NAMALWA (cell line): ENCODE results near the gene GTPBP4.
"Not testable (repeated sequence)": the region's sequence is repeated elsewhere in the genome, so short reads cannot be mapped to it uniquely, and the experiment has no call there.

Source experiments
- DNase-seq: peaks from one replicate; pipeline ENCODE4 v3.0.0-alpha.2; 2015; ENCODE audit warnings: low spot score

GTPBP4 gene

DNA sequence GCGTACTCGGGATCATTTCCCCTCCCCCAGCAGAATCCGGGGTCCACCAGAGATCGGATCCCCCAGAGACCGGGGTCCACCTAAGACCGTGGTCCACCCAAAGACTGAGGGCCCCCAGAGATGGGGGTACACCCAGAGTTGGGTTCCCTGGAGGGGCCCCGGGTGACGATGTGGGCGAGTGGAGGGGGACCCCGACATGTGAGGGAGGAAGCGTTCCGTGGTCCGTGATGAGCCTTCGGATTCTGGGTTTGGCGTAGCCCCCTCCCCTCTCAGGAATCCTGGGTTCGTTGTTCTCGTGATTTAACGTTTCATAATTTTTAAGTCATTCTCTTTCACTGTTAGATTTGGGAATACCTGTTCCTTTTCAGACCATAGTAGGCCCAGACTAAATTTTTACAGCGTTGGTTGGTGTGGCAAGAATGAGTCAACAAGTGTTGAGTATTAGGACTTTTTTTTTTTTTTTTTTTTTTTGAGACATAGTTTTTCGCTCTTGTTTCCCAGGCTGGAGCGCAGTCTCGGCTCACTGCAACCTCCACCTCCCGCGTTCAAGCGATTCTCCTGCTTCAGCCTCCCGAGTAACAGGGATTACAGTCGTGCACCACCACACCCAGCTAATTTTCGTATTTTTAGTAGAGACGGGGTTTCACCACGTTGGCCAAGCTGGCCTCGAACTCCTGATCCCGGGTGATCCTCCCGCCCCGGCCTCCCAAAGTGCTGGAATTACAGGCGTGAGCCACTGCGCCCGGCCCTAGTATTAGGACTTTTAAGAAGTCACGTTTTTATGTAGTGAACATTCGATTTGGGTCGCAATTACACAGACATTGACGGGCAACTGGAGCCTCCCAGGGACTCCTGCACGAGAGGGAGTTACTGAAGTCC, 672 bp downstream of the GTPBP4 start:
- no peak for DNase-seq

DNA sequence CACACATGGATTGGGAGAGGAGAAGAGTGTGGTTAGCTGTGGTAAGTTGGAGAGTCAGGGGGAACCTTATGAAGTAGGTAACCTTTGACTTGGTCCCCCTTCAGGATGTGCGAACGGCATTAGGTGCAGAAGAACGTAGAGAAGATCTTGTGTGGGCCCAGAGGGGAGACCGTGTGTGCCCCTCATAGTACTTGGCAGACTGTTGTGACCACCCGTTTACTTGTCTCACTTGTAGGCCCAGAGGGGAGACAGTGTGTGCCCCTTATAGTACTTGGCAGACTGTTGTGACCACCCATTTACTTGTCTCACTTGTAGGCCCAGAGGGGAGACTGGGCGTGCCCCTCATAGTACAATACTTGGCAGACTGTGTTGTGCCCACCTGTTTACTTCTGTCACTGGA, 2.6 kb downstream of the GTPBP4 start:
- no peak for DNase-seq

DNA sequence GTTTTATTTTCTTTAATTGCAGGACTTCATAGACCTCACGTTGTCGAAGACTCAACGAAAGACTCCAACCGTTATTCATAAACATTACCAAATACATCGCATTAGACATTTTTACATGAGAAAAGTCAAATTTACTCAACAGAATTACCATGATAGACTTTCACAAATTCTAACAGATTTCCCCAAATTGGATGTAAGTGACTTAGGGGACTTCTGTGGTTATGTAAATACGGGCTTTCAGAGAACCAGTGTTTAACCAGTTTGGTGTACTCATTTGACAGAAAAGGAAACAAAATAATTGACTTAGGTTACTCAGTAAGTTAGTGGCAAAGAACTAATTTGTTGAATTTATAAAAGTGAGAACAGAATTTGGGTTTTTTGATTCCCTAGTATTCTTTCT, 4.2 kb downstream of the GTPBP4 start:
- DNase-seq, result no peak

DNA sequence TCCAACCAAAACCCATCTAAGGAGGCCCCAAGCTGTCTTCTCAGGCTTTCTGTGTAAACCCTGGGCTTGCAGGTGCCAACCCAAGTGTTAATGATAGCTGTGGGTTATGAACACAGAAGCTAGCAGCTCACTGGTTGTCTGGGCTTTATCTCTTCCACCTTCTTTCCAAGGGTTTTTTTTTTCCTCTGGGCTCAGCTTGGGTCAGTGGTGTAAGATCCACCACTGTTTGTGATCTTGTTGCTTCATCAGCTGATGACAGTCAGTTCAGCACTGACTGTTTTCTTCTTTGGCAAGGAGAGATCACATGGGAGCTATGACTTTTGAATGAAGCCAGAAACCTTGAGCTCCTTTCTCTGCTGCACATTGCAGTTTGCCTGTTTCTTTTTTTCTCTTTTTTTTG, 4.6 kb downstream of the GTPBP4 start:
- DNase-seq, result no peak

DNA sequence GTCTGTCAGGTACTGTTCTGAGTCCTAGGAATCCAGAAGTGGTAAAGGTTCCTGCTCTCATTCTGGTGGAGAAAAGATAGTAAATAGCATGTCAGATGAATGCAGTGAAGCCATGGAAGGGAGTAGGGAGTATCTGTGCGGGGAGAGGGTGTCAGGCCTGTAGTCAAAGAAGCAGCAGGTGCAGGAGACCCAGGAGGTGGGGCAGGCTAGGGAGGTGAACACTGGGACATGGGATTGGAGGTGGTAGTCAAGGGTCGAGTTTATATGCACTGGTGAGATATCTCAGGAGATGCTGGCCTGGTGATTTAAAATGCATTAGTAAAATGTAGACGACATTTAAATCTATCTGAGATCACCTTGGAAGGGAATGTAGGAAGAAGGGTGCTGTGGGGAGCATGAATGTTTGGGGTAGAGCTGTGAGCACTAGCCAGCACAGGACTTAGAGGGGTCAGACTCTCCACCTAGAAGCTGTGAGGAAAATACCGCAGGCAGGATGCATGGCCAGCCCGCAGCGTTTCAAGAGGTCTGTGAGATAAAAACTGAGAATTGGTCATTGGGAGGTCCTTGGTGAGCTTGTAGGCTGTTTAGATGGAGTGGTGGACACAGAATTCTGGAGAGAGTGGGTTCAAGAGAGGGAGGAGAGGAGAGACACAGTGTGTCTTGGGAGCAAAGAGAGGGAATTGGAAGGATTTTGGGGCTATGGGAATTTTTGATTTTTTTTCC, 6.8 kb downstream of the GTPBP4 start:
- no peak for DNase-seq

DNA sequence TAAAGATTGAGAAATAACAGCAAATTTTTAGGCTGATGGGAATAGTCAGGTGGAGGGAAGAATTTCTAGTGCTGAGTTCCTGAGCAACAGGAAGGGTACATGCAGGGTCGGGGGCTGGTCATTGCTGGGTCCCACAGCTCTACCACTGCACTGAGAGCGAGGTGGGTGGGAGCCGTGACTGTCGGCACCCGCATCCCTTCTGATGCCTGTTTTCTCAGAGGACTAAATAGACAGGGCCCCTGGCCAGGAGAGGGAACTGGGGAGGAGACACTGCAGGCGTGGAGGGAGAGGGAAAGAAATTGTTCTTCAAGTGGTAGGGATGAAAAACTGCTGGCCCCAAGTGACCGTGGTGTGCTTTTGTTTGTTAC, 7.3 kb downstream of the GTPBP4 start:
- DNase-seq, result no peak

DNA sequence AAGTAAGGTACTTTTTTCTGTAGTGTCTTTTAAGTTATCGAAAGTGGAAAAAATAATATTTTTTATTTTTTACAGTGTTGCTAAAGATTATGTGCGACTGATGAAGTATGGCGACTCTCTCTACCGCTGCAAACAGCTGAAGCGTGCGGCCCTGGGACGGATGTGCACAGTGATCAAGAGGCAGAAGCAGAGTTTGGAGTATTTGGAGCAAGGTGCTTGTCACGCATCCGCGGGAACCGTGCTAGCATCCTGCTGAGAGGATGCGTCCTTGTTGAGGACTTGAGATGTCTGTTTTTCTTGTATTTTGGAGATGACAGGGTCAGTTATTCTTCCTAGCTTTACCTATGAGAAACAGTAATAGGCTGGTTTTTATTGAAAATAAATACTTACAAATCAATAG, 7.8 kb downstream of the GTPBP4 start:
- DNase-seq, result no peak

DNA sequence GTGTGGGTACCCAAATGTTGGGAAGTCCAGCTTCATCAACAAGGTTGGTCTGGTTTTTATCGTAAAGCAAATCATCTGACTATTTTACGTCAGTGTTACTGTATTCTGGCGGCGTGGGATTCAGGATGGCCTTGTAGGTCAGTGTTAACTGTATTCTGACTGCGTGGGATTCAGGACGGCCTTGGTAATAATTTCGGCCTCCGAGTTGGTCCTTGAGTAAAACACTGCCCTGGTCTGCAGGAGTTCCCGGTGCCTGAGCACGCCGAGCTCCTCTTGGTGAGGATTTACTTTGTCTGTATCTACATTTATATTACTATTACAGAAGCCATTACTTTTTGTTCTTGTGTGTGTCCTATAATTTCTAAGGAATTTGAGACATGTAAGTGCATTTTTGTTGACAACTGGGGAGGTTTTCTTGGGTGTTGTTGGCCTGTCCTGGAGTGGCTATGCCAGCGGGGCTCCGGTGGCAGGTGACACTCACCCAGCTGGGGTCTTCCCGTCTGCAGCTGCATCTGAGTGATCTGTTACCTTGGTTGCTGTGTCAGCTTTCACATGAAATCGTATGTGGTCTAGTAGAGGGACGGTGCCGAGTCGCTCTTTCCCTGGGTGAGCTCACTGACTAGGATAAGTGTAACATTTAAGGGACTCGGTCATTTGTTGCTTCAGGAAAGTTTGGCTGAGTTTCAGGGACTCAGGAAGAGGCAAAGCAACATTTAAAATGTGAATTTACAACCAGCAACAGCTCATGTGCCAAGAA, 9.2 kb downstream of the GTPBP4 start:
- no peak for DNase-seq

DNA sequence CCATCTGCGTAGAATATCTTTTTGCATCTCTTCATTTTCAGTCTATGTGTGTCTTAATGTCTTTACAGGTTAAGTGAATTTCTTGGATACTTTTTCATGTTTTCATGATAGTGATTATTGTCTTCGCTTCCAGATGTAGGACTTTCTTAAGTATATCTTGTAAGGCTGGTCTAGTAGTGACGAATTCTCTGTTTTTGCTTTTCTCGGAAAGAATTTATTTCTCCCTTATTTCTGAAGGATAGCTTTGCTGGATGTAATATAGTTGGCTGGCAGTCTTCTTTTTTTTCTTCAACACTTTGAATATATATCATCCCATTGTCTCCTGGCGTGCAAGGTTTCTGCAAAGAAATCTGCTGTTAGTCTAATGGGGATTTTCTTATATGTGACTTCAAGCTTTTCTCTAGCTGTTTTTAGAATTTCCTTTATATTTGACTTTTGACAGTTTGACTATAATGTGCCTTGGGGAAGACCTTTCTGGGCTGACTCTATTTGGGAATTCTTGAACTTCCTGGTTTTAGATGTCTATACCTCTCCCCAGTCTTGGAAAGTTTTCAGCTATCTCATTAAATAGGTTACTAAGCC, 14.3 kb downstream of the GTPBP4 start:
- DNase-seq, result no peak

DNA sequence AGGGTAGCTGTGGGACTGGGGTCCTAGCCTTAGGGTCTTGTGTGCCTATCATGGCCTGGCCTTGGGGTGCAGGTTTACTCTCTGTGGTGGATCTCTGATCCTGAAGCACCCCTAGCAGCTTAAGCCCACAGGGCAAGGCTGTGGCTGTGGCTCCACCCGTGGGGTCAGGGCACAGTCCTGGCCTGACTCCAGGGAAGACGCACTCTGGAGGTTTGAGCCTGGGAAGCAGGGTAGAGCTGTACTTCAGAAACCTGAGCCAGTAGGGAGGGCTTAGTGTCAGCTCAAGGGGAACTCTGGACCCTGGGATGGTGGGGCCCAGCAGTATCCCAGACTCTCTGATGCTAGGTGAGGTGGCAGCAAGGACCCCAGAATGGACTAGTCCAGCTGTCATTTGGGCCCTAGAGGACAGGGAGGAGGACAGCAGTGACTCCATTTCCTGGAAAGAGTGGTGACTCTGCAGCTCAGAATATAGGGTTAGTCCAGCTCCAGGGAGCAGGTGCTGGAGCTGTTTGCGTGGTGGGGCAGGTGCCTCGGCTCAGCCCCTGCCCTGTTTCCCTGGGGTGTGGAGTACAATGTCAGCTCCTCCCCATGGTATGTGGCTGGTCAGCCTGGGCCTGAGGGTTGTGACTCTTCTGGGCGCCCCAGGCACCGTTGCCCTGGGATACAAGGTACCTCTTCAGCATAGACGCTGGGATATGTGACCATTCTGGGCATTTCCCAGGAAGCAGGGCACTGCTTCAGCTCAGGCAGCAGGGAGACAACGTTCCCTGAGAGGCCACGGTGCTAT, 15.8 kb downstream of the GTPBP4 start:
- no peak for DNase-seq

DNA sequence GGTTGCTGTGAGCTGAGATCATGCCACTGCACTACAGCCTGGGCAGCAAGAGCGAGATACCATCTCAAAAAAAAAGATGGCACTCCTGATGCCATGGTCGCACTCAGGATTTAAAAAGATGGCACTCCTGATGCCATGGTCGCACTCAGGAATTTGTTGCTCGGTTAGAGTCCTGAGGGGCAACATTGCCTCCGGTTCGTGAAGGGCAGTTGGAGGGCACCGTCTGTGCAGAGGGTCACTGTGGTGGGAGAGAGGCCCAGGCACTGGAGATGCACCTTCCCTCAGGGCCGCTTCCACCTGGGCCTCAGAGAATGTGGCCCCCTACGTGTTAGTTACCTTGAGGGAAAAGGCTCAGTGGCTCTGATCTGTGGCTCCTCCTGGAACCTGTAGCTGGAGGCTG, 18.3 kb downstream of the GTPBP4 start:
- no peak for DNase-seq

DNA sequence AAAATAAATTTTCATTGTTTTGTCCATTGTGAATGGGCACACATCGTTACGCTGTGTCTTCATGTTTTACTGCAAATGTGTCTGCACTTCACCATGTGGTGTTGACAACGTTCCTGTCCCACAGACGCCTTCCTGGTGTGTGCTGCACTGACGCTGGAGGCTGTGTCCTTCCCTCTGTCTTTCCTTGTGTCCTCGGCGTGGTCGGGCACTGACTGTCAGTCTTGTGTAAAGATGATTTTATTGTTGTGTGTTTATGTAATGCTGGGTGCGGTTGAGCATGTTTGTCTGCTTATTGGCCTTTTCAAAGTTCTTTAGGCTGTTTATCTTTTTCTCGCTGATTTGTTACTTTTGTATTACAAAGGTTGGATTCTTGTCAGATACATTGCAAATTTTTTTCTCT, 19.3 kb downstream of the GTPBP4 start:
- no peak for DNase-seq

DNA sequence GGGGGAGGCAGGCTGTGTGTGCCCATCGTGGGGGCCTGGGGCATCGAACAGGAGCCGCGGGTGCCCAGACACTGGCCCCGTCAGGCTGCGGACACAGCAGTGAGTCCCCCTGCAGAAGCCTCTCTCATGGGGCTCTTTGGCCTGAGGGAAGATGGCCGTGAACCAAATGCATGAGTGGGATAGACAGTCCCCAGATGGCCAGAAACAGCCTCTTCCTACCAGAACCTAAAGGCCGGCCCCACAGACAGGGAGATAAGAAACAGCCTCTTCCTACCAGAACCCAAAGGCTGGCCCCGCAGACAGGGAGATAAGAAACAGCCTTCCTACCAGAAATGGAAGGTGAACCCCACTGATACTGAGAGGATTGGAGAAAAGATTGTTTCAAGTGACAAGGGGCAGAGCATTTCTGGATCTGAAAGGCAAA, 20.8 kb downstream of the GTPBP4 start:
- DNase-seq, result no peak

DNA sequence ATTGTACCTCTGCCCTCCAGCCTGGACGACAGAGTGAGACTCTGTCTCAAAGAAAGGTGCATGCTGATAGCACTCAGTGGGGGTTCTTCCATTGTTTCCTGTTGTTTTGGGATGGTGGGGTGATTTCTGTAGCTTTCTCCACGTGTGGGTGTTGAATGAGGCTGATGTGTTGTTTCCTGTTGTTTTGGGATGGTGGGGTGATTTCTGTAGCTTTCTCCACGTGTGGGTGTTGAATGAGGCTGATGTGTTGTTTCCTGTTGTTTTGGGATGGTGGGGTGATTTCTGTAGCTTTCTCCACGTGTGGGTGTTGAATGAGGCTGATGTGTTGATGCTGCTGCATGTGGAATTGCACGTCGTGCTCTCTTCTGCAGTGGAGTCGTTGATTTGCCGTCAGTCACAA, 21.7 kb downstream of the GTPBP4 start:
- not testable (repeated sequence) for DNase-seq

DNA sequence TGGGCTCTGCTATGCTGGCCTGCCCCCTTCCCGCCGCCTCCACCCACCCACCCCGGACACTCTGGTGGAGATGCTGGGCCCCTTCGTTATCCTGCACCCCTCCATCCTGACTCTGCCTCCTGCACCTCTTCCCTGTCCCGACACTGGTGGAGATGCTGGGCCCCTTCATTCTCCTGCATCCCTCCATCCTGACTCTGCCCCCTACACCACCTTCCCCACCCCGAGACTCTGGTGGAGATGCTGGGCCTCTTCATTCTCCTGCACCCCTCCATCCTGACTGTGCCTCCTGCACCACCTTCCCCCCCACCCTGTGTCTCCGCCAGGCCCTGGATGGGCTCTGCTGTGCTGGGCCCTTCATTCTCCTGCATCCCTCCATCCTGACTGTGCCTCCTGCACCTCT, 22.5 kb downstream of the GTPBP4 start:
- no peak for DNase-seq

DNA sequence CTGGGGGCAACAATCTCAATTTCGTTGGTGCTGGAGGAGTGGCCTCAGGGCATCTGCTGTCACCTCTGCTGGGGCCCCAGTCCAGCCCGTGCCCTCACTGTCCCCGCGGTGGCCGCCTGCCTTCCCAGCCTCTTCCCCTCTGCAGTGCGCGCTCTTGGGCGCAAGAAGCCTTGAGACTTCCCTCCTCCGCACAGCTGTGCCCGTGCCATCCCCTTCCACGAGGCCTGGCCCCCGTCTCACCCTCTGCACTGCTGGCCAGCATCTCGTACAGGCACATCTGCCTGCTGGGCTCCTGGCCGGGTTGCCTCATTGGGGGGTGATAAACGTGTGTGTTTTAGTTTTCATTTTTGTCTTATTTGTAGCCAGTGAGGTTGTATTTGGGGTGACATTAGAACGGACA, 23.5 kb downstream of the GTPBP4 start:
- no peak for DNase-seq

DNA sequence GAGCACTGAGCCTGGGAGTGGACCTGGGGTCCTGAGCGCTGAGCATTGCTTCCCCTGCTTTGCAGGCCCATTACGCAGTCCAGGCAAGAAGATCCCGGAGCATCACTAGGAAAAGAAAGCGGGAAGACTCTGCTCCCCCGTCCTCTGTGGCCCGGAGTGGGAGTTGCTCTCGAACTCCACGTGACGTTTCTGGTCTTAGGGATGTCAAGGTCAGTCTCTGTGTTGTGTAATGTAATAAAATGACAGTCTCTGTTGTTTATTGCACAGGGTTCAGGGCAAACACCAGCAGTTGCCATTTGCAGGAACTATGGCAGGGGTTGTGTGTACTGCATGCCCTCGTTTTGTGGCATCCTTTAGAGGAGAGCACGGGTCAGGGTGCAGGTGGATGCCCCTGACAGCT, 27.5 kb downstream of the GTPBP4 start:
- DNase-seq, result no peak

DNA sequence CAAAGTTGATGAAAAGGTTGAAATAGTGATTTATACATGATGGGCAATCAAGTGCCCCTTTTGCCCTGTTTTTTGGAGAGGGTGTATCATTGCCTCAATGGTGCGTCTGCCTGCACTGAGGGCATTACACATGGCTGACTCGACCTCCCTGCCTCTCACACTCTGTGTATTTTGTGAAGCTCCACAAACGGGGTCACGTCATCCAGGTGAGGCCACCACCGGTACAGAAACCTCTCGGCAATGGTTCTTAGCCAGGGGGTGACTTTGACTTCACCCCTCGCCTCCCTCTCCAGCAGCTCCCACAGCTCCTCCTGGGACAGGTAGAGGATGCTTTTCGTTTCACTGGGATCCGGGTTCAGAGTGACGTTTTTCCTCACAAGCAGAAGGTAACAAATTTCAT, 31.1 kb downstream of the GTPBP4 start:
- no peak for DNase-seq

DNA sequence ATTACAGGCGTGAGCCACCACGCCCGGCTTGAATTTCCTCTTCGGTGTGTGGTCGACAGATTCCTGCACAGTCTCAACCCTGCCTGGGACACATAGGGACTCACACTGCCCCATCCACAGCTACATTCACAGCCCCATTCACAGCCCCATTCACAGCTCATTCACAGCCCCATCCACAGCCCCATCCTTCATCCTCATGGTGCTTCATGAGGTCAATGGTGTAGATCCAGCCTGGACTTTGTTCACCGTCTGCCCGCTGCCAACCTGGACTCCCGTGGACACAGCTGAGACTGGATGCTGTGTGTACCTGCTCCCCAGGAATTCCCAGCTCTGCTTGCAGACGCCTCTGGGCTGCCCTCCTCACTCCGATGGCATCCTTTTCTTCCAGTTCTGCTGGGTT, 32.2 kb downstream of the GTPBP4 start:
- no peak for DNase-seq

DNA sequence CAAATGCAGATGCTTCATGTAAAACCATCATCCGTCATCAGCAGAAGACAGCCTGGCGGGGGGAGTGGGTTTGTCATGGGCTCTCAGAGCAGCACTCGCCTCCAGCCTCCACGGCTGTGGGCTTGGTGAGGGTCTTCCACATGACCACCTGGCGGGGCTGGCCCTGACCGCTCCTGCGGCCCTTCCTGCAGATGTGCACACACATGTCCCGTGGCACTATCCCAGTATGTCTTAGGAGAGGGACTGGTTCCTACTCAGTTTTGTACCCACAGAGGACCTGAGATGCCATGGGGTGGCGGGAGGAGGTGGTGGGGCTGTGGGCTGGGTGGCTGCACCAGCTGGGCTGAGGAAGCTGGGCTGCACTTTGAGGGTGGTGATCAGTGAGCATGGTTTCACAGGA, 32.7 kb downstream of the GTPBP4 start:
- DNase-seq, result no peak

DNA sequence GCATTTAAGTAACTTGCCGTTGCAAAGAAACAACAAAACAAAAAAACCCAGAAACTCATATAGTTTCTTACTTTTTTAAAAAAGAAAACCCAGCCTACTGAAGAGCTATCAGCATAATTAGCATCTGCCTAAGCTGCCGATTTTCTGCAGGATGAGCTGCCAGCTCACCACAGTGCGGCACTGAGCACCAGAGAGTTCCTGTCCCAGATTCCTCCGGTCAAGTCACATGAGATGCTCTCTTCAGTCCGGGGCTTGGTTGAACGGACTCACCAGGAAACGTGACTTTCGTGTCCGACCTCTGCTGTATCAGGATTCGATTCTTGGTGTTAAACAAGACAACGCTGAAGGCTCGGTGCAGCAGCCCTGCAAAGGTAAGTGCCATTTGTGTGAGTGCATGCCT, 34.2 kb downstream of the GTPBP4 start:
- no peak for DNase-seq

DNA sequence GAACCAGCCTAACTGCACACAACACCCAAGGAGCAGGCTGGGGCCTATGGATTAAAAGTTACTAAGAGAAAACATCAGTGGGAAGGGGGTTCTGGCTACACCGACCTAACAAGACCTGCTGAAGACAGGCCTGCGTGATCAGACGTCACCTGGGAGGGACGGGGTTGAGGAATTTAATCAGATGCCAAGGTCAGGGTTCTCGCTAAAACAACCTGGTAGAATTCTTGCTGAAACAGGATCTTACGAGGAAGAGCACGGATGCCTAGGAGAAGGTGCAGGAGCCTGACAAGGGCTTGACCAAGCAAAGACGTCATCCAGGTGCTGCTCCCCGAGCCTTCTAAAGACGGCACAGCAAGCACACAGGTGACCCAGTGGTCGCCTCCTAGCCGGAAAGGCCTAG, 35.9 kb downstream of the GTPBP4 start:
- DNase-seq, result no peak
